Right cardiac atrium (tissue), 5 donors: ENCODE measurements around the gene MICAL2. TPM values are rescaled to one million over a fixed set of nuclear protein-coding genes. Genes with fewer than 3 reads are reported as not detected.

Experiments used
- ATAC-seq, 2 donors: fragments of 200-7000 bp; cut with Tn5 transposase; one replicate each; pipeline versions ENCODE4 v1.8.0 to v1.9.1; 2020; ENCODE audit warnings: moderate library complexity in 2 of 2, mild to moderate bottlenecking in 1 of 2
- DNase-seq, 3 donors: peaks; one replicate each; pipeline ENCODE4 v3.0.0-alpha.2; 2020
- H3K27ac ChIP-seq: one replicate; pipeline ENCODE4 v1.5.1; 2013; ENCODE audit warnings: mild to moderate bottlenecking, low read length, control low read depth, moderate library complexity
- H3K27me3 ChIP-seq: one replicate; pipeline ENCODE4 v1.6.1; 2013; ENCODE audit not compliant: control insufficient read depth, insufficient read depth
- H3K4me1 ChIP-seq: one replicate; pipeline ENCODE4 v1.6.1; 2013; ENCODE audit warnings: low read length; ENCODE audit not compliant: control insufficient read depth, insufficient read depth
- H3K4me3 ChIP-seq: one replicate; pipeline ENCODE4 v1.5.1; 2013; ENCODE audit warnings: low read length, control low read depth
- H3K9me3 ChIP-seq: one replicate; pipeline ENCODE4 v1.6.1; 2013; ENCODE audit warnings: low read length; ENCODE audit not compliant: control insufficient read depth
- WGBS: extraction: QIAGEN DNeasy Blood & Tissue Kit; methylation state at CpG from one replicate; pipeline ENCODE4 v1.1.7; 2013; 5-methylcytosine and 5-hydroxymethylcytosine counted together
- intact Hi-C, 4 donors: fragments of 100-400 bp; cut with DNase I; formaldehyde crosslinking; loops; one replicate each; pipeline versions ENCODE4 v1.11.0 to v1.14.0; 2022 to 2023
- microRNA-seq, 2 donors: library from miRNA; unstranded; fragments of <30 nt; microRNA quantifications; one replicate each; pipeline ENCODE4 v1.2.0, GENCODE V29; 2020 to 2021
- polyA plus RNA-seq: library from polyadenylated mRNA; stranded (reverse); fragments of 200-250 nt; gene quantifications from one replicate; pipeline ENCODE4 v1.2.3, GENCODE V29; 2013
- total RNA-seq, 4 donors: library from RNA; stranded (reverse); fragmentation: NEBNext Ultra II Directional; extraction: Animal tissue kit (Norgen Biotek cat#: 25700); gene quantifications; one replicate each; pipeline ENCODE4 v1.2.1, GENCODE V29; 2021
- donor health status: healthy with polysubstance abuse.
- donor health status: DM: no; HTN: yes; CAD: no.
- donor health status: DM: no; HTN: no; CAD: no.
- donor health status: DM: no; HTN: yes; CAD: no; lungs with severe emphysema.
- donor health status: DM: yes; HTN: yes; CAD: no.

MICAL2 gene
- total and polyA plus RNA-seq, 5 donors = 62.9 to 115 (median 92.3) TPM

DNA sequence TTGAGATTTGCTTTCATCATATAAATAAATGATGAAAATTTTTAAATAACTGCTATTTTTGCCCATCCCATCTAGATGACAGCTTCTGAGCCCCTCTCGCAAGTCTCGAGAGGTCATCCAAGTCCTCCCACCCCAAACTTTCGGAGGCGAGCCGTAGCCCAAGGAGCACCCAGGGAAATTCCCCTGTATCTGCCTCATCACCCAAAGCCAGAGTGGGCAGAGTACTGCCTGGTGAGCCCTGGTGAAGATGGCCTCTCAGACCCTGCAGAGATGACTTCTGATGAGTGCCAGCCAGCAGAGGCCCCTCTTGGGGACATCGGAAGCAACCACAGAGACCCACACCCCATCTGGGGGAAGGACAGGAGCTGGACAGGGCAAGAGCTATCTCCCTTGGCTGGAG is 183.1 kb downstream of the MICAL2 start:
- Histone ChIP-seq H3K4me1 (peaks cover 2% of the 10 kb centered on the region), H3K4me3 (no peak overlapping the region), H3K9me3 (no peaks in the 10 kb centered on the region), H3K27me3 (no peaks in the 10 kb centered on the region), H3K27ac (no peak overlapping the region)
- ATAC-seq = no peak
- DNase-seq = no peak
- 93% methylated on average over 6 of the region's 6 CpGs for WGBS
- intact Hi-C loops = no loop called here

DNA sequence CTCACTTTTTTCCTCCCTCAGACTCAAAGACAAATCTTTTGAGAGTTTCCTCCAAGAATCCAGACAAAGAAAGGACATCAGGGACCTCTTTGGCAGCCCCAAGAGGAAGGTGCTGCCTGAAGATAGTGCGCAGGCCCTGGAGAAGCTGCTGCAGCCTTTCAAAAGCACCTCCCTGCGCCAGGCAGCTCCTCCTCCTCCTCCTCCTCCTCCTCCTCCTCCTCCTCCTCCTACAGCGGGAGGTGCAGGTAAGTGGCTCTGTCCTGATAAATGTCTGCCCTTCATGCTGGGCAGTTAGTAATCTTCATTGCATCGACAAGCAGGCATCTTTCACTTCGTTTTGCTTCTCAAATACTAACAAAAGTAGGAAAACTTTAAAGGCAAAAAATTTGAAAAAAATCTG is 184.2 kb downstream of the MICAL2 start:
- WGBS = 77% methylated on average over 5 of the region's 5 CpGs
- H3K4me3 ChIP-seq = no peak overlapping the region
- H3K27me3 ChIP-seq = no peaks in the 10 kb centered on the region
- DNase-seq = no peak
- no peak for ATAC-seq
- intact Hi-C loops = no loop called here
- H3K9me3 ChIP-seq = no peaks in the 10 kb centered on the region
- H3K27ac ChIP-seq = no peak overlapping the region
- H3K4me1 ChIP-seq = peaks cover 2% of the 10 kb centered on the region

DNA sequence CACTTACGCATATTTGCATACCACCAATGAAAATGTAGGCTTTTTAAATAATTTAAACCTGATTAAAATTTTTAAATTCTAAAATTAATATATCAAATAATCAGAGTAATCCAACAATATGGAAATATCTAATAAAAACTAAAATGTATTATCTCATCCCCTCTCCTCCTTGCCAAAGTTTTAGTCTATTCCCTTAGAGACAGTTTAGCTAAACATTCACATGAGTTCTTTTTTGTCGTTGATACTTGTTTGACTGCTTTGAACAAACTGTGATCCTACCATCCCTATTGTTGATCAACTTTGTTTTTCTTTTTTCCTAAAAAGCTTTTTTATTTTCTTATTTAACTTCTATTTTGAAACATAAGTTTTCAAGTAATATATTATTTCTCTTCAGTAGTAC is 185.6 kb downstream of the MICAL2 start:
- Histone ChIP-seq H3K4me1 (no peaks in the 10 kb centered on the region), H3K27me3 (no peaks in the 10 kb centered on the region), H3K4me3 (no peak overlapping the region), H3K9me3 (no peaks in the 10 kb centered on the region), H3K27ac (no peak overlapping the region)
- WGBS = 82% methylated on average over 2 of the region's 2 CpGs
- intact Hi-C loops = no loop called here
- ATAC-seq (no peak), DNase-seq (no peak)

DNA sequence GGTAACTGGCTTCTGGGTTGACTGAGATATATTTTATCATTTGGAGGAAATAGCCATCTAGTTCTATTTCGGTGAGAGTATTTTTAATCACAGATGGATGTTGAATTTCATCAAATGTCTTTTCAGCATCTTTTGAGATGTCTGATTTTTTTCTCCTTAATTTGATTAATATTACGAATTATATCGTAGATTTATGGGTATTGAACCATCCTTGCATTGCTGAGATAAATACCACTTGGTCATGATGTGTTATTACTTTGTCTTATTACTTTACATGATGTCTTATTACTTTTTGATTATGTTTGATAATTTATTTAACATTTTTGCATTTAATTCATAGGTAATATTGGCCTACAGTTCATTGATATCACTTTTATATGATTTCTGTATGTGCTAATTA is 188.2 kb downstream of the MICAL2 start:
- intact Hi-C loops = no loop called here
- Histone ChIP-seq H3K4me1 (no peaks in the 10 kb centered on the region), H3K4me3 (no peak overlapping the region), H3K27me3 (no peaks in the 10 kb centered on the region), H3K9me3 (no peaks in the 10 kb centered on the region), H3K27ac (no peak overlapping the region)
- no peak for DNase-seq
- no peak for ATAC-seq
- WGBS = 96% methylated on average over 3 of the region's 3 CpGs

DNA sequence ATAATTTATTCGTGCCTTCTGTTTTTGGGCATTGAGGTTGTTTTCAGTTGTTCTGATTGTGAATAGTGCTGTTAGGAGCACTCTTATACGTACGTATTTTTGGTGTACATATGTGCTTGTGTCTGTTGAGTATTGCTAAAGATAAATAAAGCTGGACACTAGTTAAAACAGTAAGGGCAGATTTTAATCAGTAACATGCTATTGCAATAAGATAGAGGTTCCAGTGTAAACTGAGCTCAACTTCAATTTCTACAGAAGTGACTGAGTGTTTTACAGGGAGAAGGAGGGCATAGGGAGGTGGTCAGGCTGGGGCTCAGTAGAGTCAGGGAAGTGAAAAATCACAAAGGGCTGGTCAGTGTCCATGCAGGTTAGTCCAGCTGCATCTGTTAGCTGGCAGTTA is 191.0 kb downstream of the MICAL2 start:
- Histone ChIP-seq H3K4me1 (no peaks in the 10 kb centered on the region), H3K27me3 (no peaks in the 10 kb centered on the region), H3K9me3 (no peaks in the 10 kb centered on the region), H3K27ac (no peak overlapping the region), H3K4me3 (no peak overlapping the region)
- intact Hi-C loops = no loop called here
- DNase-seq = no peak
- no peak for ATAC-seq
- 90% methylated on average over 3 of the region's 3 CpGs for WGBS

DNA sequence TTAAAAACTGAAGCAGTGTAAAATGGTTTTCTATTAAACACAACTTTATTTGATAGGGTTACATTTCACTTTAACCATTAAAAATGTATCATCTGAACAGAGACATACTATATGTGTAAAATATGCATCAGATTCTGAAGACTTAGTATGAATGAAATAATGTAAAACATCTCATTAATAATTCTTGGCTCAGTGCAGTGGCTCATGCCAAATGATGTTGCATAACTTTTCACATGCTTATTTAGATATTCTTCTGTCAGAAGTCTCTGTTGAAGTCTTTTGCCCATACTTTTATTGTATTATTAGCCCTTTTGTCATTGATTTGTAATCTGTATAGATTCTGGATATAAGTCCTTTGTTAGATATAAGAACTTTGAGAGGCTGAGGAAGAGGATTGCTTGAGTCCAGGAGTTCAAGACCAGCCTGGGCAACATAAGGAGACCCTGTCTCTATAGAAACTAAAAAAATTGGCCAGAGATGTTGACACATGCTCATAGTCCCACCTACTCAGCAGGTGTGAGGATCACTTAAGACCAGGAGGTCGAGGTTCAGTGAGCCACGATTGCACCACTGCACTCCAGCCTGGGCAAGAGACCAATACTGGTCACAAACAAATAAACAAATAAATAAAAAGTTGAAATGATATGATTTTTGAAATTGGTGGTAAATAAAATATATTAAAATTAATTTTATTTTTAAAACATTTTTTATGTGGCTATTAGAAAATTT is 193.2 kb downstream of the MICAL2 start:
- intact Hi-C loops = no loop called here

DNA sequence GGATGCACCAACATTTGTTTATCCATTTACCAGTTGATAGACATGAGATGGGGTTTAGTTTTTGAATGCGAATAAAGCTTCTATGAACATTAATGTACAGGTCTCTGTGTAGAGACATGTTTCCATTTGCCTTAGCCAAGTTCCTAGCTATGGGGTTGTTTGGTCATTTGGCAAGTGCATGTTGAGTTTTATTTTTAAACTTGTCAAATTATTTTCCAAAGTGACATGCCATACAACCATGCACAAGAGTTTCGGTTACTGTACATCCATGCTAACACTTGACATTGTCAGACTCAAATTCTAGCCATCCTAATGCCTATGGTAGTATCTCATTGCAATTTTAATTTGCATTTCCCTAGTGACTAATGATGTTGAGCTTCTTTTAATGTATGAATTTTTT is 196.4 kb downstream of the MICAL2 start:
- H3K27ac ChIP-seq = no peak overlapping the region
- no peaks in the 10 kb centered on the region for H3K27me3 ChIP-seq
- ATAC-seq (no peak), DNase-seq (no peak)
- intact Hi-C loops = no loop called here
- WGBS = 87% methylated on average over 2 of the region's 2 CpGs
- H3K9me3 ChIP-seq = no peaks in the 10 kb centered on the region
- H3K4me1 ChIP-seq = no peaks in the 10 kb centered on the region
- no peak overlapping the region for H3K4me3 ChIP-seq

More for the DNA sequence above, 193.2 kb downstream of the MICAL2 start:
- Histone ChIP-seq H3K27ac (no peak overlapping the region), H3K9me3 (no peaks in the 10 kb centered on the region), H3K4me3 (no peak overlapping the region), H3K4me1 (no peaks in the 10 kb centered on the region), H3K27me3 (no peaks in the 10 kb centered on the region)
- DNase-seq (no peak), ATAC-seq (no peak)
- WGBS = 85% methylated on average over 2 of the region's 2 CpGs

DNA sequence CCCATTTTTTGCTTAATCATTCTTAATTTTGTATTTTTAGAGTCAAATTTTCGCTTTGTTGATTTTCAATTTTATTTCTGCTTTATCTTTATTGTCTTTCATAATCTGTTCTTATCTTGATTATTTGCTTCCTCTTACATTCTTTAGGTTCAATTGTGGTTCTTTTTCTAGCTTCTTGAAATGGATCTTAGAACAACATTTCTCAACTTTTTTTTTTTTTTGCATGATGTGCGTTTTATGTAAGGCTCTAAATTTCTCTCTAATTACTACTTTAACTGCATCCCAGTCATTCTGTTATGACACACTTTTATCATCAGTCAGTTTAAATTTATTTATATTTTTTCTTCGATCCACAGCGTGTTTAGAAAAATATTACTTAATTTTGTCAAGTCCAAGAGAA is 201.7 kb downstream of the MICAL2 start:
- Histone ChIP-seq H3K27me3 (no peaks in the 10 kb centered on the region), H3K9me3 (no peaks in the 10 kb centered on the region), H3K27ac (no peak overlapping the region), H3K4me1 (no peaks in the 10 kb centered on the region), H3K4me3 (no peak overlapping the region)
- no peak for DNase-seq
- no peak for ATAC-seq
- 95% methylated on average over 4 of the region's 4 CpGs for WGBS
- intact Hi-C loops = no loop called here

Small RNAs within 50 kb of the gene (microRNA-seq; reads per million reads assigned to microRNA genes)
- 0 reads per million in 2 donors for gene MIR6124

Other genes starting within 250 kb of the MICAL2 start
- gene DKK3, start 102.0 kb upstream of the MICAL2 start, total RNA-seq = 1,000 to 10,000 TPM; 2,567 to 3,299 (median 2,969) TPM
- 2,307 TPM for gene DKK3, start 102.0 kb upstream of the MICAL2 start, polyA plus RNA-seq